Lower leg skin (tissue), 3 donors: Measurements from ENCODE around the gene BTBD7.

Source experiments
- POLR2A ChIP-seq, 2 donors: fragments of 450-650 bp; IDR thresholded peaks; one replicate each; pipeline ENCODE4 v1.6.1; 2016 to 2017; ENCODE audit warnings: antibody characterized with exemption in 2 of 2, mild to moderate bottlenecking in 1 of 2, moderate library complexity in 1 of 2
- TF ChIP-seq, protein P1 (sequence below), 3 donors: fragments of 450-650 bp; IDR thresholded peaks; one replicate each; pipeline ENCODE4 v1.5.1; 2016; ENCODE audit warnings: antibody characterized with exemption in 3 of 3, mild to moderate bottlenecking in 3 of 3, moderate library complexity in 2 of 3

DNA sequence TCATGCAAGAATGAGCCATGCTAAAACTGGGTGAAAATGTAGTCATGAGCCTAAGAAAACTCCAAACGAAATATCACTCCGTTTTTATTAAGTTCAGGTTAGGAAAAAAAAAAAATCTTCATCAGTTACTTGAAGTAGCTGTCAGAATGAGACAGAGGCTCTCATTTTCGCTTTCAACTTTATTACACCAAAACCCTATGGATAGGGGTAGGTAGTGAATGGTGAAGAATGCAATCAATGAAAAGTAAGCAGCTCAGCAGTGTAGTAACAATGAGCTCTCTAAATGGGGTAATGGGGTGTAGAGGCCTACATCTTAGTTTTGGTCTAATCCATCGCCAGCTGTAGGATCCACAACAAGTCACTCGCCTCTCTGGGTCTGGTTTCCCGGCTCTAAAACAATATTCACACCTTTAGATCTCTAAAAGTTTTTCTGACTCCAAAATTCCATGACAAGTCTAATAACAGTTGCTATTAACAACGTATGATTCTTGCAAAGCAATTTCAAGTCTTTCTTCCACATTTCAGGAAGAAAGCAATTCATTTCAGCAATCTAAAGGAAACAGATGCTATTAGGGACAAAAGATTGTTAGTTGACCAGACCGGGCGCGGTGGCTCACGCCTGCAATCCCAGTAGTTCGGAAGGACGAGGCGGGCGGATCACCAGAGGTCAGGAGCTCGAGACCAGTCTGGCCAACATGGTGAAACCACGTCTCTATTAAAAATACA lies 1.7 kb downstream of the BTBD7 start:
- TF ChIP-seq, protein P1, sequence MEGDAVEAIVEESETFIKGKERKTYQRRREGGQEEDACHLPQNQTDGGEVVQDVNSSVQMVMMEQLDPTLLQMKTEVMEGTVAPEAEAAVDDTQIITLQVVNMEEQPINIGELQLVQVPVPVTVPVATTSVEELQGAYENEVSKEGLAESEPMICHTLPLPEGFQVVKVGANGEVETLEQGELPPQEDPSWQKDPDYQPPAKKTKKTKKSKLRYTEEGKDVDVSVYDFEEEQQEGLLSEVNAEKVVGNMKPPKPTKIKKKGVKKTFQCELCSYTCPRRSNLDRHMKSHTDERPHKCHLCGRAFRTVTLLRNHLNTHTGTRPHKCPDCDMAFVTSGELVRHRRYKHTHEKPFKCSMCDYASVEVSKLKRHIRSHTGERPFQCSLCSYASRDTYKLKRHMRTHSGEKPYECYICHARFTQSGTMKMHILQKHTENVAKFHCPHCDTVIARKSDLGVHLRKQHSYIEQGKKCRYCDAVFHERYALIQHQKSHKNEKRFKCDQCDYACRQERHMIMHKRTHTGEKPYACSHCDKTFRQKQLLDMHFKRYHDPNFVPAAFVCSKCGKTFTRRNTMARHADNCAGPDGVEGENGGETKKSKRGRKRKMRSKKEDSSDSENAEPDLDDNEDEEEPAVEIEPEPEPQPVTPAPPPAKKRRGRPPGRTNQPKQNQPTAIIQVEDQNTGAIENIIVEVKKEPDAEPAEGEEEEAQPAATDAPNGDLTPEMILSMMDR (IDR thresholded peaks at IDR 0.05) = no peak
- TF ChIP-seq POLR2A (IDR thresholded peaks at IDR 0.05) = no peak
